HG03469 (cell line): Measurements from ENCODE around the gene SIX3.

Source experiments
- ATAC-seq: cut with Tn5 transposase; IDR thresholded peaks from one replicate; pipeline ENCODE4 v1.9.1; 2021; ENCODE audit warnings: mild to moderate bottlenecking, moderate library complexity, moderate number of reproducible peaks; ENCODE audit not compliant: unreplicated experiment

Gene SIX3

DNA sequence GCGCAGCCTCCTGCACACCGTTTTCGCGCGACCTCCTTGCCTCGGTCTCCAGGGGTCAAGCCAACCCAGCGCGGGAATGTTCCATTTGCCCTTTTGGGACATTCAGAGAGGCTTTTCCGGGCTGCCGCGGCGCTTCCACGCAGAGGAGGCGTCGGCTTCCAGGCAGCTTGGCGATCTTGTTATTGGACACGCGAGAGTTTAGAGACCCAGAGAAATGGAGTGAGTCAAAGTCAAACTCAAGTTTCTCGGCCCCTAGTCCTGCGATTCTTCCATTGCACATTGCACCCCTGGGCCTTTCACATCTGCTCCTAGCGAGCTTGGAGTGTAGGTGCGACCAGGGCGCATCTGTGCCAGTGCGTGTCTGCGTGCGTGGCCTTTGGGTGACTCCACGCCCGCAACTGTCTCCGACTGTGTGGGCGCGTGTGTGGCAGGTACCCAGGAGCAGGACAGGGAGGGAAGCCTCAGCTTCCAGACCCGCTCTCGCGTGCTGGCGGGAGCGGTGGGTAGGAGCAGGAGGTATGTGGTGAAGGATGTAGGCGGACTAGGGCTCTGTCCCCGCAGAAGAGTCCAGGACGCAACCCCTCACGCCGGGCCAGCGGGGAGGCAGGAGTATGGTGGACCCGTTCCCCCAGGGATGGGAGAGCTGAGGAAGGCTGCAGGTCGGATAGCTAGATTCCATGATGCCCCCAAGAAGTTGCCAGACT, 13.5 kb downstream of the SIX3 start:
- no peak for ATAC-seq

DNA sequence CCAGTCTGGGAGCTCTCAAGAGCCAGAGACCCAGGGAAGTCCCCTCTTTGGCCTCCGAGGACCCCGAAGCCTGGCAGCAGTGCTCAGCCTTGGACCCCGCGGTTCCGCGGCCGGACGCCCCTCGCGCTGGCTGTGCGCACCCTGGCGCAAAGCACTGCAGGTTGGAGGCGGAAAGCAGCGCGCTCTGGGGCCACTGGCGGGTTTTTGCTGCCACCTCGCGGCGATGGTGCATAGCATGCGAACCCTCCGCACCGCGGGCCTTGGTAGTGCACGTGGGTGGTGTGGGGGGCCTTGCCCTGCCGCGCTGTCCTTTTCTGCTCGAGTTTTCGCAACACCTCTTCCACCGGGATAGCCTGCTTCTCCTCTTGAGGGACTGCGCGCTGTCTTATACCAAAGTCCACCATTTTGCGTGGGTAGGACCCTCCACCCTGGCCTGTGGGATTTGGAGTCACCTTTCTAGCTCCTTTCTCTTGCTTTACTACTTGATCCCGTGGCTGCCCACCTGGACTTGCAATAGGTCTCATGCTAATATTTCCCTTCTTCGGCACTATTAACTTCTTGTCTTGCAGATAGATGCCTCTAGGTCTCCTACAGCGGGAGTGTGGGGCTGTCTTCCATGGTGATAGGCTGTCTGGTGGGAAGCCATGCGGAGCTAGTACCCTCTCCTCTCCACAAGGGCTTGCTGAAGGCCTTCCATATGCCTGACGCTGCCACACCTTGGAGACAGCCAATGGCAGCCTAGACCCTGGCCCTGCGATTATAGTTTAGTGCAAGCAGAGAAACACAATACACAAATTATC, 14.3 kb downstream of the SIX3 start:
- no peak for ATAC-seq

DNA sequence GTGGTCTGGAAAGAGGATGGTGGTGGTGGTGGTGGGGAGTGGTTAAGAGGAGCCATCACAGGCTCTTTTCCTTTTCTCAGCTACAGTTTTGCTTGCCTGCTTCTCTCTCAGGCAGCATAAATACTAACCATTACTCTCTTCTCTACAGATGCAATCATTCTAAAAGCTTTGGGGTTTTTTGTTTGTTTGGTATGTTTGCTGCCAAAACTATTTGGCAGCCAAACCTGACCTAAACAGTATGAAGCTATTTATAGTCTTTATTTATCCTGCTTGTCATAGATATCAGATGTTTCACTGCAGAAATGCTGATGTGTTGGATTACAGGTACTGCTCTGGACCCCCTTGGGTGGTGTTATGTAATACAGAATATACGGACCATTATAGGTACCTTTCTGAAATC, 15.3 kb downstream of the SIX3 start:
- ATAC-seq: no peak

DNA sequence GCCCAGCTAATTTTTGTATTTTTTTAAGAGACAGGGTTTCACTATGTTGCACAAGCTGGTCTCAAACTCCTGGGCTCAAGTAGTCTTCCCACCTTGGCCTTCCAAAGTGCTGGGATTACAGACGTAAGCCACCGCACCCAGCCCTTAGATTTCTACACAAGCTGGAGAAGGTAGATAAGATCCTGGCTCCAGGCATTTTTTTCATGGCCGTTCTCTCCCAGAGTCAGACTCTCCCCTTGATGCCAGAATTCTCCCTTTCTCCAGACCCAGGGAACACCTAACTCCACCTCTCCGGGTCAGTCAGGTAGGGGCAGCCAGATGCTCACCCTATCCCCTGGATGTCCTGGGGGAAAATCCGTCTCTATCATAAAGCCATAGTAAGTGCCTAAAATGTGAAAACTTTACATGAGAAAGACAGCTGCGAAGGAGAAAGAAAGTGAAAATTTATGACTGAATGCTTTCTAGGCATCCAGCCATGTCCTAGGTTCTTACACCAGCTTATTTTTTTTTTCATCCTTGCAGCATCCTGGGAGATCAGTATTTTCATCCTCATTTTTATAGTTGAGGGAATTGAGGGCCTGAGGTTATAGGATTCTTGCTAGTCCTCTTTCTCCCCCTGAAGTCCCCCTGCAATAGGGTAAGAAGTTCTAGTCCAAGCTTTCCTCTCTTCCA, 16.3 kb downstream of the SIX3 start:
- no peak for ATAC-seq

DNA sequence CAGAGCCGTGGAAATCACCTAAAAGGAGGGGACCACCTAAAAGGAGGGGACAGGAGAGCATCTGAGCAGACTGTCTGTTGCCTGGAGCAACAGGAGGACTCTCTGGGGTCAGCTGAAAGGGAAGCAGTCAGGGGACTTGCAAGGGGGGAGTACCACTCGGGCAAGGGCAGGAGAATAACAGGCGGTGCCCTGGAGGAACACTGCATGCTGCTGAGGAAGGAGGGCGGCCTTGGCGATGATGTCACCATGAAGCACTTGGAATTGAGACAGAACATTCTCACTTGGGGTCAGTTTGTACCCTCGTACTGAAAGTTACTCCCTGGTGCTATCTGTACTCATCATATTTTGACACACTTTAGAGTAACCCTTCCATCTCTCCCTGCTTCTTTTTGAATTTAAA, 18.4 kb downstream of the SIX3 start:
- ATAC-seq: no peak

DNA sequence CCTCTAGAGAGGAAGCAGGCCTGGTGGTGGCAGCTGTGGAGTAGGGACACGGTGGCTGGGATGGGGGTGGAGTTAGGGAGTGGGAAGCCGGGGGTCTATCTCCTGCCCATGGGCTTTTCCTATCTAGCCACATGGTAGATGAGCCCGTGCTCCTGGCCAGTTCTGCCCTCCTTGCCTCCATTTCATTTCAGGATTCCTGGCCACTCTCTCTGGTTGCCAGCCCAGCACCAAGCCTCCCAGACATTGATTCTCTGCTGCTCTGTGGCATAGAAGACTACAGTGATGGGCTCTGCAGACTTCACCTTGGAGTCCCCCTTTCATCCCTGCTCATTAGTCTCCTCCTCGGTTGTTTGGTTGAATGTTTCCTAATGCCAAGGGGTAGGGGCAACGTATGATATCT, 19.4 kb downstream of the SIX3 start:
- ATAC-seq: no peak

- ATAC-seq: no peak
Measured at GRCh38 chr2:44962176-44962695, 20.7 kb downstream of the SIX3 start.

DNA sequence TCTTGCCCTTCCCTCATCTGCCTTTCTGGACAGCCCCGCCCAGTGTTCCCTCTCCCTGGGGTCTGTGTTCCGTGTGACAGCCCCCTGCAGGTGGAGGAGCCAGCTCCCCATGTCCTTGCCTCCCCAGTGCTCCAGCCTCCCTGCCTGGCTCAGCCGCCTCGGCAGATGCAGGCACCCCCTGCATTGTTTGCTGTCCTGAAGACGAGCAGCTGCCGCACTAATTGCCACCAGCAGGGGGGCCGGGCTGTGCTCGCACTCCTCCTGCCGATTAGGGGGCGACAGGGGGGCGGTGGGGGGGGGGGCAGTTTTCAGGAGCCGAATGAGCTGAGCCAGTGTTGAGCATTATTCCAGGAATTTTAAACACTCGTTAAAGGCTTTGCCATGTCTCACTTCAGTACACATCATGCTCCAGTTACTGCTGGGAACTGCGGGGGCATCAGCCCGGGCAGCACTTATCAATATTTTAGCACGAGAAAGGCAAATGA, 23.3 kb downstream of the SIX3 start:
- no peak for ATAC-seq

DNA sequence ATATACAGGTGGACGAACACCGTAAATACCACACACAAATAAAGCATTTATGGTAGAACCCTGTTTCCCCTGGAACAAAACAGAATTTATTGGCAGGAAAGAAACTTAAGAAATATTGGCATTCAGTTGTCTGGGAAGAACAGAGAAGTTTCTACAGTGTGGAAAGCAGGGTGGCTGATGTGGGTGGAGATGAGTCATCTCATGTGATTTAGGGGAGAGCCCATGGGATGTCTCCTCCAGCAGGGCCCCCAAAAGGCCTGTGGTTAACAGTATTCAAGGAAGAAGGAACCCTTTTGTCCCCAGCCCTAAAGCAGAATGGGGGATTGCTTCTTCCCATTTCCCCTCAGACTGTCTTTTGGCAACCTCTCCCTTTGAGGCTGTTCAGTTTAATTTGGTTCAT, 24.2 kb downstream of the SIX3 start:
- no peak for ATAC-seq

GRCh38 chr2:44967056-44967455, 25.6 kb downstream of the SIX3 start:
- no peak for ATAC-seq

GRCh38 chr2:44967727-44968432, 26.4 kb downstream of the SIX3 start:
- no peak for ATAC-seq

GRCh38 chr2:44969936-44970335, 28.4 kb downstream of the SIX3 start:
- no peak for ATAC-seq

- ATAC-seq: no peak
Measured at GRCh38 chr2:44970846-44971450, 29.4 kb downstream of the SIX3 start.

GRCh38 chr2:44972771-44973535, 31.5 kb downstream of the SIX3 start:
- no peak for ATAC-seq

DNA sequence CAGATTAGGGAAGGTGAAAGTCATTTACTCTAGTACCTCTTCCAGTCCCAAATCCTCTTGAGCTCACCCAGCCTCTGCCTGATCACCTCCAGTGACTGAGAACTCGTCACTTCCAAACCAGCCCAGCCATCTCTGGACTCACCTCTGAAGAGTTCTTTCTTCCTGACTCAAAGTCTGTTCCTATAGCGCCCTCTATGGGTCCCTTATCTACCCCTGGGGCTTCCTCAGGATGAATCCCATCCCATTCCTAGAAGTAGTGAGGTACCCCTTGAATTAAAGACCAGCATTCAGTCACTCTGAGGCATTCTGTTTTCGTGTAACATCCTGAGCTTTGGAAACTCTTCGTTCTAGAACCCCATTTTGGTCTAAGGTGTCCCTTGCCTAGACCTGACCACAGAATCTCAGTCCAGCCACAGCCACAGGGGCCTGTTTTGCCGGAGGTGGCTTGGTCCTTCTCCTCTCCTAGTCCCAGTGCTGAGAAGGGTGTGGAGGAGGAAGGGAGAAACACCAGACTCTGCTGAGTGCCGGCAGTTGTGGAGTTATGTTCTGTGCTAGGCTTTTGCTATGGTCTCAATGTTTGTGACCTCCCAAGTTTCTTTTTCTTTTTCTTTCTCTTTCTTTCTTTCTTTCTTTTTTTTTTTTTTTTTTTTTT, 32.7 kb downstream of the SIX3 start:
- ATAC-seq: no peak

- no peak for ATAC-seq
Measured at GRCh38 chr2:44975571-44976450, 34.3 kb downstream of the SIX3 start.

DNA sequence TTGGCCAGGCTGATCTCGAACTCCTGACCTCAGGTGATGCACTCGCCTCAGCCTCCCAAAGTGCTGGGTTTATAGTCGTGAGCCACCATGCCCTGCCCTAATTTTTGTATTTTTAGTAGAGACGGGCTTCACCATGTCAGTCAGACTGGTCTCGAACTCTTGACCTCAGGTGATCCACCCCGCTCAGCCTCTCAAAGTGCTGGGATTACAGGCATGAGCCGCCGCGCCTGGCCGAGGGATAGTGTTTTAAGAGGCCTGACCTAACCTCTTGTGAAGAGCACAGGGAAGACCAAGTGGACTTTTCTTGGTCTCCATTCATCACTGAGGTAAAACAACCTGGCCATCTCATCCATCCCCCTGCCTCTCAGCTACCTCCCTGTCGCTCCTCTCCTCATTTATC, 38.1 kb downstream of the SIX3 start:
- no peak for ATAC-seq
